ENCODE results near the gene SLC34A2.

DNA sequence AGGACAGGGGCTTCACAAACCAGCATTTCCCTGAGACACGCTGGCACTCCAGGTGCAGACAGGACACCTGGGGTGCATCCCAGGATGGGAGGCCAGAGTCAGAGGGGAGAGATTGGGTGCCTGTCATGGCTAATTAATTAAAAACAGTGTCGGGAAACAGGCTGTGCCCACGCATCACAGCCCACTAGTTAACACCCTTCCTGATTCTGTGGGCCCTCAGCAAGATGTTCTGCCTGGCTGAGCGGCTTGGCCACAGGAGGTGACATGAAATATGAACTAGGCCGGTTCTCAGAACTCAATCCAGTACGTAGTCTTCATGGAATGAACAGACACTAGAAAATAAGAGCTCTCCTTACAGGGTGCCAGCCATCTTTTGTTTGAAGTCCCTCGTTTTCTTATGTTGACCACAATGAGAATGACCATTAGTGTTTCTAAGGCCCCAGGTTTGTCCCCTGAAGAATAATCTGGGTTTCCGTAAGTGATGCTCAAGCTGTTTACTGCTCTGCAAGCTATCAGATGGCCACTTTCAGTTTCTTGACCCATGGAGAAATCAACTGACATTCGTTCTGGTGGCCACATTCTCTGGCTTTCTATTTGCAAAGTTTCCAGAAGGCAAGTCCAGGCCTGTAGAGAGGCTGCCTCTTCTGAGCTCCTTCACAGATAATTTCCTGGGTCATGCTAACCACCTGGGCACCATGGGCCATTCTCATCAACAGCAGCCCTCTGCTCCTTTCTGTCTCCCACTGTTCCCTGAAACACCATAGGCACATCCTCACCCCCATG lies 72.3 kb downstream of the SLC34A2 start:
- TF ChIP-seq, protein P1, sequence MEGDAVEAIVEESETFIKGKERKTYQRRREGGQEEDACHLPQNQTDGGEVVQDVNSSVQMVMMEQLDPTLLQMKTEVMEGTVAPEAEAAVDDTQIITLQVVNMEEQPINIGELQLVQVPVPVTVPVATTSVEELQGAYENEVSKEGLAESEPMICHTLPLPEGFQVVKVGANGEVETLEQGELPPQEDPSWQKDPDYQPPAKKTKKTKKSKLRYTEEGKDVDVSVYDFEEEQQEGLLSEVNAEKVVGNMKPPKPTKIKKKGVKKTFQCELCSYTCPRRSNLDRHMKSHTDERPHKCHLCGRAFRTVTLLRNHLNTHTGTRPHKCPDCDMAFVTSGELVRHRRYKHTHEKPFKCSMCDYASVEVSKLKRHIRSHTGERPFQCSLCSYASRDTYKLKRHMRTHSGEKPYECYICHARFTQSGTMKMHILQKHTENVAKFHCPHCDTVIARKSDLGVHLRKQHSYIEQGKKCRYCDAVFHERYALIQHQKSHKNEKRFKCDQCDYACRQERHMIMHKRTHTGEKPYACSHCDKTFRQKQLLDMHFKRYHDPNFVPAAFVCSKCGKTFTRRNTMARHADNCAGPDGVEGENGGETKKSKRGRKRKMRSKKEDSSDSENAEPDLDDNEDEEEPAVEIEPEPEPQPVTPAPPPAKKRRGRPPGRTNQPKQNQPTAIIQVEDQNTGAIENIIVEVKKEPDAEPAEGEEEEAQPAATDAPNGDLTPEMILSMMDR (conservative IDR thresholded peaks at IDR 0.05; ENCODE audit: low read depth in 2 of 2): no peak
- TF ChIP-seq, protein P2, sequence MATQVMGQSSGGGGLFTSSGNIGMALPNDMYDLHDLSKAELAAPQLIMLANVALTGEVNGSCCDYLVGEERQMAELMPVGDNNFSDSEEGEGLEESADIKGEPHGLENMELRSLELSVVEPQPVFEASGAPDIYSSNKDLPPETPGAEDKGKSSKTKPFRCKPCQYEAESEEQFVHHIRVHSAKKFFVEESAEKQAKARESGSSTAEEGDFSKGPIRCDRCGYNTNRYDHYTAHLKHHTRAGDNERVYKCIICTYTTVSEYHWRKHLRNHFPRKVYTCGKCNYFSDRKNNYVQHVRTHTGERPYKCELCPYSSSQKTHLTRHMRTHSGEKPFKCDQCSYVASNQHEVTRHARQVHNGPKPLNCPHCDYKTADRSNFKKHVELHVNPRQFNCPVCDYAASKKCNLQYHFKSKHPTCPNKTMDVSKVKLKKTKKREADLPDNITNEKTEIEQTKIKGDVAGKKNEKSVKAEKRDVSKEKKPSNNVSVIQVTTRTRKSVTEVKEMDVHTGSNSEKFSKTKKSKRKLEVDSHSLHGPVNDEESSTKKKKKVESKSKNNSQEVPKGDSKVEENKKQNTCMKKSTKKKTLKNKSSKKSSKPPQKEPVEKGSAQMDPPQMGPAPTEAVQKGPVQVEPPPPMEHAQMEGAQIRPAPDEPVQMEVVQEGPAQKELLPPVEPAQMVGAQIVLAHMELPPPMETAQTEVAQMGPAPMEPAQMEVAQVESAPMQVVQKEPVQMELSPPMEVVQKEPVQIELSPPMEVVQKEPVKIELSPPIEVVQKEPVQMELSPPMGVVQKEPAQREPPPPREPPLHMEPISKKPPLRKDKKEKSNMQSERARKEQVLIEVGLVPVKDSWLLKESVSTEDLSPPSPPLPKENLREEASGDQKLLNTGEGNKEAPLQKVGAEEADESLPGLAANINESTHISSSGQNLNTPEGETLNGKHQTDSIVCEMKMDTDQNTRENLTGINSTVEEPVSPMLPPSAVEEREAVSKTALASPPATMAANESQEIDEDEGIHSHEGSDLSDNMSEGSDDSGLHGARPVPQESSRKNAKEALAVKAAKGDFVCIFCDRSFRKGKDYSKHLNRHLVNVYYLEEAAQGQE (IDR thresholded peaks at IDR 0.05; ENCODE audit: unreplicated experiment): no peak
- TF ChIP-seq, protein P3, sequence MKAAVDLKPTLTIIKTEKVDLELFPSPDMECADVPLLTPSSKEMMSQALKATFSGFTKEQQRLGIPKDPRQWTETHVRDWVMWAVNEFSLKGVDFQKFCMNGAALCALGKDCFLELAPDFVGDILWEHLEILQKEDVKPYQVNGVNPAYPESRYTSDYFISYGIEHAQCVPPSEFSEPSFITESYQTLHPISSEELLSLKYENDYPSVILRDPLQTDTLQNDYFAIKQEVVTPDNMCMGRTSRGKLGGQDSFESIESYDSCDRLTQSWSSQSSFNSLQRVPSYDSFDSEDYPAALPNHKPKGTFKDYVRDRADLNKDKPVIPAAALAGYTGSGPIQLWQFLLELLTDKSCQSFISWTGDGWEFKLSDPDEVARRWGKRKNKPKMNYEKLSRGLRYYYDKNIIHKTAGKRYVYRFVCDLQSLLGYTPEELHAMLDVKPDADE (IDR thresholded peaks at IDR 0.05): no peak
- TF ChIP-seq EZH2 (IDR thresholded peaks at IDR 0.05; ENCODE audit: low read depth, unreplicated experiment): no peak
- no peak for TF ChIP-seq POLR2AphosphoS5 (IDR thresholded peaks at IDR 0.05; ENCODE audit: low read depth)
- TF ChIP-seq ZNF331 (CRISPR knock-in tag; IDR thresholded peaks at IDR 0.05; ENCODE audit: low read depth): no peak
- TF ChIP-seq EZH2phosphoT487 (IDR thresholded peaks at IDR 0.05; ENCODE audit: unreplicated experiment): no peak
- TF ChIP-seq, protein P4, sequence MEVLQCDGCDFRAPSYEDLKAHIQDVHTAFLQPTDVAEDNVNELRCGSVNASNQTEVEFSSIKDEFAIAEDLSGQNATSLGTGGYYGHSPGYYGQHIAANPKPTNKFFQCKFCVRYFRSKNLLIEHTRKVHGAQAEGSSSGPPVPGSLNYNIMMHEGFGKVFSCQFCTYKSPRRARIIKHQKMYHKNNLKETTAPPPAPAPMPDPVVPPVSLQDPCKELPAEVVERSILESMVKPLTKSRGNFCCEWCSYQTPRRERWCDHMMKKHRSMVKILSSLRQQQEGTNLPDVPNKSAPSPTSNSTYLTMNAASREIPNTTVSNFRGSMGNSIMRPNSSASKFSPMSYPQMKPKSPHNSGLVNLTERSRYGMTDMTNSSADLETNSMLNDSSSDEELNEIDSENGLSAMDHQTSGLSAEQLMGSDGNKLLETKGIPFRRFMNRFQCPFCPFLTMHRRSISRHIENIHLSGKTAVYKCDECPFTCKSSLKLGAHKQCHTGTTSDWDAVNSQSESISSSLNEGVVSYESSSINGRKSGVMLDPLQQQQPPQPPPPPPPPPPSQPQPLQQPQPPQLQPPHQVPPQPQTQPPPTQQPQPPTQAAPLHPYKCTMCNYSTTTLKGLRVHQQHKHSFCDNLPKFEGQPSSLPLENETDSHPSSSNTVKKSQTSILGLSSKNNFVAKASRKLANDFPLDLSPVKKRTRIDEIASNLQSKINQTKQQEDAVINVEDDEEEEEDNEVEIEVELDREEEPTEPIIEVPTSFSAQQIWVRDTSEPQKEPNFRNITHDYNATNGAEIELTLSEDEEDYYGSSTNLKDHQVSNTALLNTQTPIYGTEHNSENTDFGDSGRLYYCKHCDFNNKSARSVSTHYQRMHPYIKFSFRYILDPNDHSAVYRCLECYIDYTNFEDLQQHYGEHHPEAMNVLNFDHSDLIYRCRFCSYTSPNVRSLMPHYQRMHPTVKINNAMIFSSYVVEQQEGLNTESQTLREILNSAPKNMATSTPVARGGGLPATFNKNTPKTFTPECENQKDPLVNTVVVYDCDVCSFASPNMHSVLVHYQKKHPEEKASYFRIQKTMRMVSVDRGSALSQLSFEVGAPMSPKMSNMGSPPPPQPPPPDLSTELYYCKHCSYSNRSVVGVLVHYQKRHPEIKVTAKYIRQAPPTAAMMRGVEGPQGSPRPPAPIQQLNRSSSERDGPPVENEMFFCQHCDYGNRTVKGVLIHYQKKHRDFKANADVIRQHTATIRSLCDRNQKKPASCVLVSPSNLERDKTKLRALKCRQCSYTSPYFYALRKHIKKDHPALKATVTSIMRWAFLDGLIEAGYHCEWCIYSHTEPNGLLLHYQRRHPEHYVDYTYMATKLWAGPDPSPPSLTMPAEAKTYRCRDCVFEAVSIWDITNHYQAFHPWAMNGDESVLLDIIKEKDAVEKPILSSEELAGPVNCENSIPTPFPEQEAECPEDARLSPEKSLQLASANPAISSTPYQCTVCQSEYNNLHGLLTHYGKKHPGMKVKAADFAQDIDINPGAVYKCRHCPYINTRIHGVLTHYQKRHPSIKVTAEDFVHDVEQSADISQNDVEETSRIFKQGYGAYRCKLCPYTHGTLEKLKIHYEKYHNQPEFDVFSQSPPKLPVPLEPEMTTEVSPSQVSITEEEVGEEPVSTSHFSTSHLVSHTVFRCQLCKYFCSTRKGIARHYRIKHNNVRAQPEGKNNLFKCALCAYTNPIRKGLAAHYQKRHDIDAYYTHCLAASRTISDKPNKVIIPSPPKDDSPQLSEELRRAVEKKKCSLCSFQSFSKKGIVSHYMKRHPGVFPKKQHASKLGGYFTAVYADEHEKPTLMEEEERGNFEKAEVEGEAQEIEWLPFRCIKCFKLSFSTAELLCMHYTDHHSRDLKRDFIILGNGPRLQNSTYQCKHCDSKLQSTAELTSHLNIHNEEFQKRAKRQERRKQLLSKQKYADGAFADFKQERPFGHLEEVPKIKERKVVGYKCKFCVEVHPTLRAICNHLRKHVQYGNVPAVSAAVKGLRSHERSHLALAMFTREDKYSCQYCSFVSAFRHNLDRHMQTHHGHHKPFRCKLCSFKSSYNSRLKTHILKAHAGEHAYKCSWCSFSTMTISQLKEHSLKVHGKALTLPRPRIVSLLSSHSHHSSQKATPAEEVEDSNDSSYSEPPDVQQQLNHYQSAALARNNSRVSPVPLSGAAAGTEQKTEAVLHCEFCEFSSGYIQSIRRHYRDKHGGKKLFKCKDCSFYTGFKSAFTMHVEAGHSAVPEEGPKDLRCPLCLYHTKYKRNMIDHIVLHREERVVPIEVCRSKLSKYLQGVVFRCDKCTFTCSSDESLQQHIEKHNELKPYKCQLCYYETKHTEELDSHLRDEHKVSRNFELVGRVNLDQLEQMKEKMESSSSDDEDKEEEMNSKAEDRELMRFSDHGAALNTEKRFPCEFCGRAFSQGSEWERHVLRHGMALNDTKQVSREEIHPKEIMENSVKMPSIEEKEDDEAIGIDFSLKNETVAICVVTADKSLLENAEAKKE (CRISPR knock-in tag; IDR thresholded peaks at IDR 0.05): no peak
- no peak for TF ChIP-seq STAT1 (IDR thresholded peaks at IDR 0.05; ENCODE audit: unreplicated experiment)
- TF ChIP-seq NANOG (IDR thresholded peaks at IDR 0.05; ENCODE audit: borderline replicate concordance): no peak
- no peak for TF ChIP-seq CREB1 (CRISPR knock-in tag; IDR thresholded peaks at IDR 0.05; ENCODE audit: low read depth)
- TF ChIP-seq JUNB (IDR thresholded peaks at IDR 0.05; ENCODE audit: unreplicated experiment): no peak
- TF ChIP-seq ZNF114 (CRISPR knock-in tag; IDR thresholded peaks at IDR 0.05): no peak

Data from GM23338 (cell line).